ENCODE data around the gene POU3F1.

The POU3F1 gene

DNA sequence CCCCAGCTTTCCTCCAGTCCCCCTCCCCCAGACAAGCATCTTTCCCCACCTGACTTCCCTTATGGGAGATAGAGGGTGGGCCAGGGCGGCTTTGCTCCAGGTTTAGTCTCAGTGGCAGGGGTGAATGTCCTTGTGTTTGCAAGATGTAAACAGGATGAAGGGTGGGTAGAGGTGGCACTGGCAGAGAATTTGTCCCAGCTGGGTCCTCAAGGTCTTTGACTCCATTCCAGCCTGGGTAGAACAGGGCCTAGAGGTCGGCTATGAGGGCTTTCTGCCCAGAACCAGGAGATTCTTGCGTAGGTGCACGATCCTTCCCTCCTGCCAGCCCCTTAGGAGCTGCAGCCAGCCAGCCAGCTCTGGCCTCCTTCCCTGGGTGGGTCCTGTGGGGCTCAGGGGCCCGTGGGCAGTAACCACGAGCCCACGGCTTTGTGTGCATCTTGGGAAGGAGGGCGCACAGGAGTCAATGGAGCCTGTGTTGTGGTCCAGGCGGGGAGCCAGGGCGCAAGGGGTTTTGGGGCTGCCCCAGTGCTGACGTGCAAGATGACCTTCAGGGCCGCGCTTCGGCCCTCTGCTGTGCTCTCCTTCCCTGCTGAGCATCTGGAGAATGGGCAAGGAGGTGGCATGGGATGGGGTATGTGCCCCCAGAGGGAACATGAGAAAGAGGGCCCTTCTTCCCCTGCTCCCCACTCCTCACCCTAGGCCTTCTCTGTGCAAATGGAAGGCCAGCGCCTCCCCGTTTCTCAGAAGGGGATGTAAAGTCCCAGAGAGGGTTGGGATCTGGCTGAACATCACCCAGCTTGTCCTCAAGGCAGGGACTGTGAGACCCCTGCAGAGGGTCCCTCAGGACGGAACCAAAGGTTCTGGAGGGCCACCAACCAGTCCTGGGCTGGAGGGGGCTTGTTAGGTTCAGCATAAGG is 15.7 kb downstream of the POU3F1 start:
- Histone ChIP-seq H3K27ac (replicated peaks) (no peak overlapping the region), H3K4me3 (replicated peaks; ENCODE audit: insufficient read depth, low read length) (no peak overlapping the region), H3K27me3 (ENCODE audit: insufficient read depth, poor library complexity, severe bottlenecking) (no peaks in the 10 kb centered on the region)
- DNase-seq (ENCODE audit: low read depth in 1 of 2, low spot score in 1 of 2), result no peak
- TF ChIP-seq GABPA (IDR thresholded peaks at IDR 0.05; ENCODE audit: low read depth), result no peak
- TF ChIP-seq, protein P1, sequence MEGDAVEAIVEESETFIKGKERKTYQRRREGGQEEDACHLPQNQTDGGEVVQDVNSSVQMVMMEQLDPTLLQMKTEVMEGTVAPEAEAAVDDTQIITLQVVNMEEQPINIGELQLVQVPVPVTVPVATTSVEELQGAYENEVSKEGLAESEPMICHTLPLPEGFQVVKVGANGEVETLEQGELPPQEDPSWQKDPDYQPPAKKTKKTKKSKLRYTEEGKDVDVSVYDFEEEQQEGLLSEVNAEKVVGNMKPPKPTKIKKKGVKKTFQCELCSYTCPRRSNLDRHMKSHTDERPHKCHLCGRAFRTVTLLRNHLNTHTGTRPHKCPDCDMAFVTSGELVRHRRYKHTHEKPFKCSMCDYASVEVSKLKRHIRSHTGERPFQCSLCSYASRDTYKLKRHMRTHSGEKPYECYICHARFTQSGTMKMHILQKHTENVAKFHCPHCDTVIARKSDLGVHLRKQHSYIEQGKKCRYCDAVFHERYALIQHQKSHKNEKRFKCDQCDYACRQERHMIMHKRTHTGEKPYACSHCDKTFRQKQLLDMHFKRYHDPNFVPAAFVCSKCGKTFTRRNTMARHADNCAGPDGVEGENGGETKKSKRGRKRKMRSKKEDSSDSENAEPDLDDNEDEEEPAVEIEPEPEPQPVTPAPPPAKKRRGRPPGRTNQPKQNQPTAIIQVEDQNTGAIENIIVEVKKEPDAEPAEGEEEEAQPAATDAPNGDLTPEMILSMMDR (IDR thresholded peaks at IDR 0.05; ENCODE audit: insufficient read depth, low read length), result no peak
- TF ChIP-seq SPI1 (IDR thresholded peaks at IDR 0.05; ENCODE audit: borderline replicate concordance, low read depth), result no peak
- TF ChIP-seq, protein P2, sequence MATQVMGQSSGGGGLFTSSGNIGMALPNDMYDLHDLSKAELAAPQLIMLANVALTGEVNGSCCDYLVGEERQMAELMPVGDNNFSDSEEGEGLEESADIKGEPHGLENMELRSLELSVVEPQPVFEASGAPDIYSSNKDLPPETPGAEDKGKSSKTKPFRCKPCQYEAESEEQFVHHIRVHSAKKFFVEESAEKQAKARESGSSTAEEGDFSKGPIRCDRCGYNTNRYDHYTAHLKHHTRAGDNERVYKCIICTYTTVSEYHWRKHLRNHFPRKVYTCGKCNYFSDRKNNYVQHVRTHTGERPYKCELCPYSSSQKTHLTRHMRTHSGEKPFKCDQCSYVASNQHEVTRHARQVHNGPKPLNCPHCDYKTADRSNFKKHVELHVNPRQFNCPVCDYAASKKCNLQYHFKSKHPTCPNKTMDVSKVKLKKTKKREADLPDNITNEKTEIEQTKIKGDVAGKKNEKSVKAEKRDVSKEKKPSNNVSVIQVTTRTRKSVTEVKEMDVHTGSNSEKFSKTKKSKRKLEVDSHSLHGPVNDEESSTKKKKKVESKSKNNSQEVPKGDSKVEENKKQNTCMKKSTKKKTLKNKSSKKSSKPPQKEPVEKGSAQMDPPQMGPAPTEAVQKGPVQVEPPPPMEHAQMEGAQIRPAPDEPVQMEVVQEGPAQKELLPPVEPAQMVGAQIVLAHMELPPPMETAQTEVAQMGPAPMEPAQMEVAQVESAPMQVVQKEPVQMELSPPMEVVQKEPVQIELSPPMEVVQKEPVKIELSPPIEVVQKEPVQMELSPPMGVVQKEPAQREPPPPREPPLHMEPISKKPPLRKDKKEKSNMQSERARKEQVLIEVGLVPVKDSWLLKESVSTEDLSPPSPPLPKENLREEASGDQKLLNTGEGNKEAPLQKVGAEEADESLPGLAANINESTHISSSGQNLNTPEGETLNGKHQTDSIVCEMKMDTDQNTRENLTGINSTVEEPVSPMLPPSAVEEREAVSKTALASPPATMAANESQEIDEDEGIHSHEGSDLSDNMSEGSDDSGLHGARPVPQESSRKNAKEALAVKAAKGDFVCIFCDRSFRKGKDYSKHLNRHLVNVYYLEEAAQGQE (IDR thresholded peaks at IDR 0.05; ENCODE audit: insufficient replicate concordance, low read depth), result no peak
- no peak for TF ChIP-seq POLR2AphosphoS5 (IDR thresholded peaks at IDR 0.05; ENCODE audit: low read depth)

DNA sequence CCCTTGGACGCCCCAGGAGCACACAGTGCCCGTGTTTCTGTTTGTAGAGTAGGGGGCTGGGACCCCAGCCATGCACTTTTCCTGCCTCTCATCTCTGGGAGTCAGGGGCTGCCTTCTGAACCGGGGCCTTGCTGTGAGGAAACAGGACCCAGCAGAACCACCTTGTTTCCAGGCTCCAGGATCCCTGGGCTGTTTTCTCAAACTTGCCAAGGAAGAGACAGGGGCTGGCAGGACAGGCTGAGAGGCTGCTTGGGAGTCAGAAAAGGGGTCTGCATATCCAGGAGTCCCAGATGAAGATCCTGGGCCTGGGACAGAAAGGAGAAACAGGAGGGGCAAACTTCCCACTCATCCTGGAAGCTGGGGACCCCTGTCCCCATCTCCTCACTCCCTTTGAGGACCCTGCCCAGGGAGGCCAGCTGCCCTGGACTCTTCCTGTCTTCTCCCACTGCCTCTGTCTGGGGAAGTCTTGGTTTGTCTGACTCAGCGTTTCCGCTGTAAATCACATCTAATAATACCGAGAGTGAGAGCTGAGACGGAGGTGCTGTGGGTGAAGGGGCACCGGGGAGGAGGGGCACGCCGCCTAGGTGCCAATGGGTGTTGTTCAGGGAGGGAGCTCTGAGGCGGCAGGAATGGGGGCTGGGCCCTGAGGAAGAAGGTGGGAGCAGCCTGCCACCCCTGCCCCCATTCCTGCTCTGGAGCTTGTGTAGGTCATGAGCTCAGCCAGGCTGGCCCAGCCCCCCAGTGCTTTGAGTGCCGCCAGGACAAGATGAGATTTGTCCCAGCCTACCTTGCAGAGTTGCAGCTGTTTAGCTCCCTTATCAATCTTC is 16.7 kb downstream of the POU3F1 start:
- no peaks in the 10 kb centered on the region for H3K27me3 ChIP-seq (ENCODE audit: insufficient read depth, poor library complexity, severe bottlenecking)
- H3K4me3 ChIP-seq (replicated peaks; ENCODE audit: insufficient read depth, low read length), result no peak overlapping the region
- no peak overlapping the region for H3K27ac ChIP-seq (replicated peaks)
- DNase-seq (ENCODE audit: low read depth in 1 of 2, low spot score in 1 of 2), result no peak
- TF ChIP-seq, protein P1 (IDR thresholded peaks at IDR 0.05; ENCODE audit: insufficient read depth, low read length), result no peak
- no peak for TF ChIP-seq GABPA (IDR thresholded peaks at IDR 0.05; ENCODE audit: low read depth)
- no peak for TF ChIP-seq POLR2AphosphoS5 (IDR thresholded peaks at IDR 0.05; ENCODE audit: low read depth)
- no peak for TF ChIP-seq SPI1 (IDR thresholded peaks at IDR 0.05; ENCODE audit: borderline replicate concordance, low read depth)
- TF ChIP-seq, protein P2 (IDR thresholded peaks at IDR 0.05; ENCODE audit: insufficient replicate concordance, low read depth), result no peak

DNA sequence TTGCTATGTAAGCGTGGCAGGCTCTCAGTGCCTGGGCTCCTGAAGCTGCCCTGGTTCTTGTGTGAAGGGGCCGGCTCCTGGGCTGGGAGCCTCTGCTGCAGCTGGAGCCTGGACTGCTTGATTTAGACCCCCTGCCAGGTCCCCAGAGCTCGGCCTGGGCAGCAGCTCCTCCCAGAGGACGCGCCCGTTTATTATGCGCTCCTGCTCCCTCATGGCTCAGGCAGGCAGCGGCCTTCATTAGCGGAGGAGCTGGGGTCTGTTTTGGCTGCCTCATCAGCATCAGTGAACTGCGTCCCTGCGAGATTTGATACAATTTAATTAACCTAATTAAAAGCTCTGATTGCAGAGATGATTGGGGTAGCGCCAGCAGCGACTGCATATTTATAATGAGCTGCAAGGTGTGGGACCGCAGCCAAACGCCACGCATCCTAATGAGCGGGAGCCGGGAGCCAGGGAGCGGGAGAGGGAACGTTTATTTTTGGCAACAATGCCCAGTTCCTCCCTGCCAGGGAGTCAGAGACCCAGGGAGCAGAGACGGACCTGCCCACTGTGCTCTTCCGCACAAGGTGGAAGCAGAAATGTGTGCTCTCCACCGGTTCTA is 17.4 kb downstream of the POU3F1 start:
- TF ChIP-seq, protein P2 (IDR thresholded peaks at IDR 0.05; ENCODE audit: insufficient replicate concordance, low read depth), result no peak
- TF ChIP-seq POLR2AphosphoS5 (IDR thresholded peaks at IDR 0.05; ENCODE audit: low read depth) (no peak), SPI1 (IDR thresholded peaks at IDR 0.05; ENCODE audit: borderline replicate concordance, low read depth) (no peak), GABPA (IDR thresholded peaks at IDR 0.05; ENCODE audit: low read depth) (no peak)
- TF ChIP-seq, protein P1 (IDR thresholded peaks at IDR 0.05; ENCODE audit: insufficient read depth, low read length), result no peak
- Histone ChIP-seq H3K27me3 (ENCODE audit: insufficient read depth, poor library complexity, severe bottlenecking) (no peaks in the 10 kb centered on the region), H3K4me3 (replicated peaks; ENCODE audit: insufficient read depth, low read length) (no peak overlapping the region), H3K27ac (replicated peaks) (no peak overlapping the region)
- no peak for DNase-seq (ENCODE audit: low read depth in 1 of 2, low spot score in 1 of 2)
